B cell (primary cell): ENCODE measurements around the gene SPACA4. TPM values are rescaled to one million over a fixed set of nuclear protein-coding genes. Genes with fewer than 3 reads are reported as not detected.
A peak's percentile ranks its signal among the peaks of the same experiment; 100 is the strongest.

Experiments used
- ATAC-seq: fragments of 200-7000 bp; cut with Tn5 transposase; one replicate; pipeline ENCODE4 v1.10.0; 2021; ENCODE audit warnings: low read depth, mild to moderate bottlenecking, moderate number of reproducible peaks, moderate library complexity
- CTCF ChIA-PET: fragments of 350-600 bp; sonication (Branson Sonifier 250); formaldehyde crosslinking; loops from one replicate; lab custom pipeline; 2021; ENCODE audit warnings: antibody characterized with exemption, inconsistent platforms; lab: Charles Lee
- POLR2A ChIA-PET: fragments of 350-600 bp; sonication (Branson Sonifier 250); formaldehyde crosslinking; loops from one replicate; lab custom pipeline; 2021; ENCODE audit warnings: antibody characterized with exemption; lab: Charles Lee
- DNase-seq: peaks from one replicate; pipeline ENCODE4 v3.0.0; 2013
- H2AFZ ChIP-seq: 2 replicates; pipeline ENCODE4 v1.6.1; 2012; ENCODE audit warnings: mild to moderate bottlenecking, low read depth, low read length; ENCODE audit not compliant: insufficient read depth, poor library complexity, severe bottlenecking
- H3K27ac ChIP-seq, 2 donors: 1 replicate in 1 of 2; 2 replicates in 1 of 2; pipeline ENCODE4 v1.5.1; 2012 to 2013; ENCODE audit warnings: low read length in 2 of 2, mild to moderate bottlenecking in 2 of 2, moderate library complexity in 1 of 2
- H3K27me3 ChIP-seq, 4 experiments: fragments of 200-600 bp in 1 of 4; sonication (generic) in 1 of 4; replicated peaks in 1 of 4; 1 replicate in 2 of 4; 2 replicates in 2 of 4; pipeline versions ENCODE4 v1.6.1 to v1.7.0; 2013 to 2016; ENCODE audit warnings: low read length in 3 of 4, mild to moderate bottlenecking in 2 of 4, mixed read lengths in 1 of 4, moderate library complexity in 1 of 4; ENCODE audit not compliant: insufficient read depth in 4 of 4, control insufficient read depth in 3 of 4; ENCODE audit errors: control extremely low read depth in 1 of 4
- H3K36me3 ChIP-seq, 2 experiments: replicated peaks in 1 of 2; 1 replicate in 1 of 2; 2 replicates in 1 of 2; pipeline versions ENCODE4 v1.6.1 to v1.7.1; 2013; ENCODE audit warnings: low read length in 1 of 2; ENCODE audit not compliant: insufficient read depth in 2 of 2, control insufficient read depth in 1 of 2; ENCODE audit errors: control extremely low read depth in 1 of 2, extremely low read depth in 1 of 2
- H3K4me1 ChIP-seq, 2 donors: fragments of 200-600 bp in 1 of 2; sonication (generic) in 1 of 2; 1 replicate in 1 of 2; 2 replicates in 1 of 2; pipeline versions ENCODE4 v1.5.1 to v1.6.1; 2013 to 2017; ENCODE audit warnings: low read length in 2 of 2; ENCODE audit not compliant: control insufficient read depth in 2 of 2, insufficient read depth in 2 of 2
- H3K4me2 ChIP-seq: replicated peaks from 2 replicates; pipeline ENCODE3; 2012; ENCODE audit warnings: mild to moderate bottlenecking, low read depth, low read length; ENCODE audit not compliant: poor library complexity, severe bottlenecking
- H3K4me3 ChIP-seq, 5 experiments: fragments of 200-600 bp in 1 of 5; sonication (generic) in 1 of 5; 1 replicate in 3 of 5; 2 replicates in 2 of 5; pipeline versions ENCODE4 v1.5.1 to v1.7.0; 2011 to 2016; ENCODE audit warnings: low read length in 4 of 5, mild to moderate bottlenecking in 4 of 5, low read depth in 2 of 5, control low read depth in 1 of 5, moderate library complexity in 1 of 5; ENCODE audit not compliant: insufficient read depth in 1 of 5; ENCODE audit errors: control extremely low read depth in 1 of 5, extremely low read depth in 1 of 5
- H3K79me2 ChIP-seq: fragments of 200-600 bp; sonication (generic); one replicate; pipeline ENCODE4 v1.6.0; 2016; ENCODE audit warnings: low read length; ENCODE audit not compliant: control insufficient read depth, insufficient read depth
- H3K9ac ChIP-seq: fragments of 200-600 bp; sonication (generic); 2 replicates; pipeline ENCODE4 v1.6.1; 2017; ENCODE audit warnings: mild to moderate bottlenecking, low read length, moderate library complexity
- H3K9me3 ChIP-seq, 3 donors: one replicate each; pipeline versions ENCODE4 v1.6.1 to v1.7.1; 2013; ENCODE audit warnings: low read length in 2 of 3; ENCODE audit not compliant: control insufficient read depth in 2 of 3, insufficient read depth in 1 of 3; ENCODE audit errors: control extremely low read depth in 1 of 3
- H4K20me1 ChIP-seq: 2 replicates; pipeline ENCODE4 v1.6.0; 2012; ENCODE audit warnings: mild to moderate bottlenecking, low read length; ENCODE audit not compliant: insufficient read depth, control insufficient read depth, poor library complexity, severe bottlenecking
- H3K27ac Mint-ChIP-seq: one replicate; pipeline ENCODE4 v1.8.0; 2021; ENCODE audit warnings: mixed read lengths
- H3K27me3 Mint-ChIP-seq: one replicate; pipeline ENCODE4 v1.8.0; 2021; ENCODE audit warnings: mixed read lengths
- H3K4me1 Mint-ChIP-seq: one replicate; pipeline ENCODE4 v1.8.0; 2021; ENCODE audit warnings: mixed read lengths
- H3K4me3 Mint-ChIP-seq: one replicate; pipeline ENCODE4 v1.8.0; 2021; ENCODE audit warnings: mixed read lengths
- H3K9me3 Mint-ChIP-seq: one replicate; pipeline ENCODE4 v1.8.0; 2022; ENCODE audit warnings: mixed read lengths; ENCODE audit not compliant: insufficient read depth
- EZH2 ChIP-seq: IDR thresholded peaks from 2 replicates; pipeline ENCODE4 v1.6.1; 2012; ENCODE audit warnings: borderline replicate concordance, low read depth, mild to moderate bottlenecking, moderate library complexity, low read length; ENCODE audit not compliant: insufficient read depth, poor library complexity, severe bottlenecking
- WGBS: methylation state at CpG from one replicate; pipeline ENCODE4 v1.1.5; 2013; ENCODE audit warnings: missing lambda C conversion rate; ENCODE audit not compliant: insufficient coverage; 5-methylcytosine and 5-hydroxymethylcytosine counted together
- intact Hi-C: fragments of 100-400 bp; cut with micrococcal nuclease; formaldehyde crosslinking; loops from one replicate; pipeline ENCODE4 v1.10.0; 2022
- polyA plus RNA-seq: library from polyadenylated mRNA; depleted of rRNA; stranded (reverse); fragments of >200 nt; gene quantifications from 2 replicates; pipeline ENCODE4 v1.2.3, GENCODE V29; 2012
- total RNA-seq, 2 donors: library from RNA; stranded (reverse); fragments of 120-200 nt in 1 of 2; gene quantifications; 1 replicate in 1 of 2; 2 replicates in 1 of 2; pipeline versions ENCODE4 v1.2.3 to v1.2.4, GENCODE V29; 2013 to 2022
- TF ChIP-seq, protein P1 (sequence below): fragments of 200-600 bp; IDR thresholded peaks from one replicate; pipeline ENCODE4 v1.8.0; 2022; ENCODE audit warnings: antibody characterized with exemption, mild to moderate bottlenecking

The SPACA4 gene
- total and polyA plus RNA-seq, 2 donors (not counting 1 experiment from before 2014, with no cell fraction given) = not detected

- peaks cover 0 to 10% (median 0%) of the 10 kb centered on the region in 3 donors for H3K9me3 ChIP-seq
- Mint-ChIP-seq H3K4me3 (peak overlapping the region; percentile 83), H3K27me3 (no peaks in the 10 kb centered on the region), H3K4me1 (peaks cover 36% of the 10 kb centered on the region), H3K27ac (peak overlapping the region; percentile 92), H3K9me3 (peaks cover 1% of the 10 kb centered on the region)
- ChIA-PET POLR2A (interaction anchor here (0.6 to 3.4 kb wide), 6 partner anchors 9 to 1519 kb away, joined by 4 to 17 read pairs (median 11); partner anchors contain the start of genes CA11, RPL18 and SPHK2), CTCF (interaction anchor here (0.6 to 2.0 kb wide), 11 partner anchors 9 to 162 kb away, joined by 3 to 15 read pairs (median 4); partner anchors contain the start of genes CA11, RPL18 and SPHK2)
- no peak overlapping the region for H3K9ac ChIP-seq
- peak overlapping the region; percentile 34 to 69 for H3K27ac ChIP-seq
- H2AFZ ChIP-seq = no peak overlapping the region
- 72% methylated on average over 16 of the region's 22 CpGs for WGBS
- TF ChIP-seq, protein P1, sequence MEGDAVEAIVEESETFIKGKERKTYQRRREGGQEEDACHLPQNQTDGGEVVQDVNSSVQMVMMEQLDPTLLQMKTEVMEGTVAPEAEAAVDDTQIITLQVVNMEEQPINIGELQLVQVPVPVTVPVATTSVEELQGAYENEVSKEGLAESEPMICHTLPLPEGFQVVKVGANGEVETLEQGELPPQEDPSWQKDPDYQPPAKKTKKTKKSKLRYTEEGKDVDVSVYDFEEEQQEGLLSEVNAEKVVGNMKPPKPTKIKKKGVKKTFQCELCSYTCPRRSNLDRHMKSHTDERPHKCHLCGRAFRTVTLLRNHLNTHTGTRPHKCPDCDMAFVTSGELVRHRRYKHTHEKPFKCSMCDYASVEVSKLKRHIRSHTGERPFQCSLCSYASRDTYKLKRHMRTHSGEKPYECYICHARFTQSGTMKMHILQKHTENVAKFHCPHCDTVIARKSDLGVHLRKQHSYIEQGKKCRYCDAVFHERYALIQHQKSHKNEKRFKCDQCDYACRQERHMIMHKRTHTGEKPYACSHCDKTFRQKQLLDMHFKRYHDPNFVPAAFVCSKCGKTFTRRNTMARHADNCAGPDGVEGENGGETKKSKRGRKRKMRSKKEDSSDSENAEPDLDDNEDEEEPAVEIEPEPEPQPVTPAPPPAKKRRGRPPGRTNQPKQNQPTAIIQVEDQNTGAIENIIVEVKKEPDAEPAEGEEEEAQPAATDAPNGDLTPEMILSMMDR = no peak
- no peak for TF ChIP-seq EZH2
- peaks cover 24 to 27% of the 10 kb centered on the region in 2 donors for H3K4me1 ChIP-seq
- peak; percentile 34 for DNase-seq
- H3K4me2 ChIP-seq = peak overlapping the region; percentile 99
- H3K27me3 ChIP-seq = no peaks in the 10 kb centered on the region
- intact Hi-C loops = loop anchor here (10.0 kb wide), 2 partner anchors 481 to 841 kb away; partner anchors contain the start of genes C19orf73, FLT3LG, LIN7B and PPFIA3
- ATAC-seq = no peak
- H3K36me3 ChIP-seq = peaks cover 0 to 52% of the 10 kb centered on the region in 2 experiments
- peak overlapping the region in 1 of 5 experiments; percentile 98 for H3K4me3 ChIP-seq
- peaks cover 22% of the 10 kb centered on the region for H3K79me2 ChIP-seq
- peaks cover 75% of the 10 kb centered on the region for H4K20me1 ChIP-seq
Observed at GRCh38 chr19:48633148-48634035, 26.9 kb downstream of the SPACA4 start.
